ENCODE data around the gene IL20RA.

Gene IL20RA

DNA sequence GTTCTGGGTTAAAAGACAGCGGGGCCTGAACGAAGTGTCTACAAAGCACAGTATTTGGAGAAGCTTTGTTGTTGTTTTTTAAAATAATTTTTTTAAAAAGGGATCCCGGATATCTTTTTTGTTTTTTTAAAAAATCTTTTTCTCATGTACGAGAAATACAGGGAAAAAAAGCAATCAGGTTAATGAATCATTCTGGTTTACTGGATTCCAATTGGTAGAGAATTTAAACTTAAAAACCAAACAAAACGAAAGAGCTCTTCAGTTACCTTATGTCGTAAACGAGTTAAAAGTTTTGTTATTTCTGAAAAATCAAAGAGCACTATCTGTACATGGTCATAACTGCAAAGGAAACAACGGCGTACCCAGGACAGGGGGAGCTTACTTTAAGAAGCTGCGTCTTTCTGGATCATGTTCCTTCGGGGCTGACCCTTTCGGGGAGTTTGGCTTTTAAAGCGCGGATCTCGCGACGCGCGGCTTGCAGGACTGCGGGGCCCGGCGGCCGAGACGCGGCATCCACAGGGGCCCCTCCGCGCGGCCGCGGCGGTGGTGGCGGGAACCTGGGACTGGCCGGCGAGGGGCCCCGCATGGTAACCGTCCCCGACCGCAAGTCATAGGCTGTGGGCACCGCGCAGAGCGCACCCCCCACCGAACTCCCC is 927 bp downstream of the IL20RA start:
- peak; percentile 34 to 42 for DNase-seq

DNA sequence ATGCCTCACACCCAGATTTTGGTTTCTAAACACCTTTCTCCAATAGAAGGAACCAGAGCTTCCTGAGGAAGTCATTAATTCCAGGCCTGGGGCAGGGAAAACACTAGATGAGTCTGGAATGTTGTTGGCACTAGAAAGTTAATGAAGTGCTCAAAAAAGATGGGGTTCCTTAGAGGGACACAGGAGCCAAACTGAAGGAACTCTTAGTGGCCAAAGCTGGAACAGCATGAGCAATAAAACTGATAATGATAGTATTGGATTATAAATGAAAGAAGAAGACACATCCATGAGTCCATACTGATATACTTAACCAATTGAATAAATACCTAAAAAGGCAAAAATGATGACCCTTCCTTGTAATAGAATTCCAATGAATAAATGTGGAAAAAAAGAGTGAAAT is 4.4 kb downstream of the IL20RA start:
- no peak for DNase-seq

DNA sequence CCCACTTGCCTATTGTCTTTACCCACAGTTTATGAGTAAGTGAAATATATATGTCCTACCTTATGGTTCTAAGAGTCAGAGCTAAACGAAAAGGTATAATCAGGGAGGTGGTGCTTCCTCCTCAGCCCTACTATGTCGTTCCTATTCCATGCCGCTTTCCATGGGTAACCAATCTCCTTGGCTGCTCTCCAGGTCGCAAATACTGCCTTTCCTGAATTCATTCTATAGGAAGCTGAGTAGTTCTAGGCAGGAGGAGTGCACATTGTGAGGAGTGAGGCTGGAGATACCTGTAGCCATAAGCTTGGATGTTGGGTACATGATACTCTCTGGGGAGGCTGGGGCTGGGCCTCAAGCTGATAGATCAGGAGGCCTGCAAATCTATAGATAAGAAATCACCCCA is 5.8 kb downstream of the IL20RA start:
- peak in 1 of 2 experiments; percentile 6 for DNase-seq

DNA sequence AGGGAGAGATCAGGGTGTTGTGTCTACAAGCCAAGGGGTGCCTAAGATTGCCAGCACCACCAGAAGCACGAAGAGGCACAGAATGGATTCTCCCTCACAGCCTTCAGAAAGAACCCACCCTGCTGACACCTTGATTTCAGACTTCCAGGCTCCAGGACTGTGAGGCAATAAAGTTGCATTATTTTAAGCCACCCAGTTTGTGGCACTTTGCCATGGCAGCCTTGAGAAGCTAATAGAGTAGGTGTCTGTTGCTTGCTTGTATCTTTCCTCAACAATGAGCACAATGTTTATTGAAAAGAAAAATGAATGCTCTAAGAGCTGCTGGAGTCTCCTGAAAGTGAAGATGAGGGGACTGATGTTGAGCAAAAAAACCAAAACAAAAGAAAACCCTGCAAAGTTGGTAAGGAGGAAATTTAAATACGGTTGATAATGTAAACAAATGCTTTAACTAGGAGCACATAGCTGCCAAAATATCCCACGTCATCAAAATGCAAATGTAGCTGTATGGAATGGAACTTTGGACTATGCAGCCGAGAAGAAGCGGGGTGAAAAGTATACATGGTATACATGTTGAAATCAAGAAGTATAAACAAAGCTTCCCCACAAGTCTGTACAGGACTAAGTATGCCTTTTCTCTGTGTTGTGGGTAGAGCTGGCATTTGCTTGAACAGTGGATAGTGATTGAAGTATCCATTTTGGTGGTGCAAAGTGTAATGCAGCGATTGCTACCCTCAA is 8.0 kb downstream of the IL20RA start:
- no peak for DNase-seq

DNA sequence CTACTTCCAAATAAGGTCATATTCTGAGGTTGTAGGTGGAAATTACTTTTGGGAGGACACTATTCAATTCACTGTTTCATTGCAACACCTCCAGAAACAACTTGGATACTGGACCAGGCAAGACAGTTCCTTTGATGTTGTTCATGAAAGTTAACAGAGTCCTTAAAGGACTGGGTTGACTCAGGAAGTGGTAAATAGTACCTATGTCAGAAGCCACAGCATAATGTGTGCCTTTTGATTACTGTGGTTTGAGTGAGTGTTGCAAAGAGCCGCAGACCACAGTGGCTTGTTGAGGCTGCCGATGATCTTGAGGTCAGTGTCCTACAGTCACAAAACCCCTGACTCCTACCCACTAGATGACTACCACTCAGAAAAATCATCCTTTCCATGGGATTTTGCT is 10.9 kb downstream of the IL20RA start:
- no peak for DNase-seq

DNA sequence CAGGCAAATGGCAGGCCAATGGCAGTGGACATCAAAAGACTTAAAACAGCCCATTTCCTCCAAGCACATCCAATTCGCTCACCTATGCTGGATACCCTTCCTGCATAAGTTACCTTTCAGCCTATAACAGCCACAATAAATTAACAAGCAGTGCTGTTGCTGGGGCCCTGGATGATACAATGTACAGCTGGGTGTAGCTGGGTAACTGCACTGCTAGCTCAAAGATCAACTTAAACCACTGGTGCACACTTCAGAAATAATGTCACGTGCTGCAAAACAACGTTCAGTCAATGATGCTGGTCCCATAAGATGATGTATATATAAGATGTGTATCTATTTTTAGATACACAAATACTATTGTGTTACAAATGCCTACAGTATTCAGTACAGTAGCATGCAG is 13.6 kb downstream of the IL20RA start:
- DNase-seq = no peak

DNA sequence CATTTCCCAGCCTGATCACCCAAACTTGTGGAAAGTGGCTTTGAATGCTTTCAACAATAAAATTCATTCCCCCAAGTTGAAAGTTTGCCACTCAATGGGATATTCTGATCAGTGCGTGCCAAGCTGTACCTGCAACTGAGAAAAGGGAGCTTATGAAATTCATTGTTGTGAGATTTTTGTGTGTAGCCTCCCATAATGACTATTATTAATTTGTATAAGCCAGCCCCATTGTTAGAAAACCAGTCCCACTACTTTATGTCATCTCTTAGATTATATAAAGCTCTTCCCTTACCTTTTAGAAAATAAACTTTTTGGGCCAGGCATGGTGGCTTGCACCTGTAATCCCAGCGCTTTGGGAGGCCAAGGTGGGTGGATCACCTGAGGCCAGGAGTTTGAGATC is 15.9 kb downstream of the IL20RA start:
- DNase-seq = no peak

DNA sequence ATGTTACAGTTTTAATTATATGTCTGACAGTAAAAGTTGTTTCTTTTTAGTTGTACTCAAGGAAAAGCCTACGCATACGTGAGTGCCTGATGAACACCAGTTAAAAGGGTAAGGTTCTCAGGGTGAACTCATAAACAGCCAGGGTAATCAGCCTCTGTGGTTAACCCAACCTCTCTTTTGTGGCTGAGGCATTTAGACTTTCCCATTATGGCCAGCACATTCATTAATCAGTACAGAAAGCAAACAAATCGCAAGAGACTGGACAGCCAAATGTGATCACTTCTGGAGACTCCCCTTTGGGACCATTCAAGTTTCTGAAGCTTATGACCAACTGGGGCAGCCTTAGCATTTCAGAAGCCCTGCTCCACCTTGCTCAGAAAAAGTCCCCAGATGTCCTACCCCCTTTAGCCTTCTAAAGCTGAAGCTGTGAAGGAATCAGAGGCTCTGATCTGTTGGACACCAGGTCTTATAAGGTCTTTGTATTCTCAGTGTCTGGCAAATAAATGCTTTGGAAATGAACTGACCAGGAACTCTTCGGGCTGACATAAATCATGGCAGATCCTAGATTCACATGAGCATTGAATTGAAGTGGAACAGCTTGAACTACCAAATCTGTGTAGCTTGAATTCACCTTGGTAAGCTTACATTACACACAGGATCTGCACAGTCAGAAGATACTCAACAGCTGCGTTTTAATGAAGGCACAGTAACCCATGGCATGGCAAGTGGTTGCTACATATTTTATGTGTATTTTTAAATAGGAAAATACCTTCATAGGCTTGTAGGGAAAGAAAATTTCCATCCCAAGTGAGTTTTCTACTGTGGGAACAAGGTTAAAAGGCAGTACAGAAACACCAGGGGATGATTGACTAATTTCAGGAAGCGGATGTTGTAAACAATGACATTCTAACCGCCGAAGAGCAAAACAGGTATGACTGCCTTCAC is 18.7 kb downstream of the IL20RA start:
- no peak for DNase-seq

DNA sequence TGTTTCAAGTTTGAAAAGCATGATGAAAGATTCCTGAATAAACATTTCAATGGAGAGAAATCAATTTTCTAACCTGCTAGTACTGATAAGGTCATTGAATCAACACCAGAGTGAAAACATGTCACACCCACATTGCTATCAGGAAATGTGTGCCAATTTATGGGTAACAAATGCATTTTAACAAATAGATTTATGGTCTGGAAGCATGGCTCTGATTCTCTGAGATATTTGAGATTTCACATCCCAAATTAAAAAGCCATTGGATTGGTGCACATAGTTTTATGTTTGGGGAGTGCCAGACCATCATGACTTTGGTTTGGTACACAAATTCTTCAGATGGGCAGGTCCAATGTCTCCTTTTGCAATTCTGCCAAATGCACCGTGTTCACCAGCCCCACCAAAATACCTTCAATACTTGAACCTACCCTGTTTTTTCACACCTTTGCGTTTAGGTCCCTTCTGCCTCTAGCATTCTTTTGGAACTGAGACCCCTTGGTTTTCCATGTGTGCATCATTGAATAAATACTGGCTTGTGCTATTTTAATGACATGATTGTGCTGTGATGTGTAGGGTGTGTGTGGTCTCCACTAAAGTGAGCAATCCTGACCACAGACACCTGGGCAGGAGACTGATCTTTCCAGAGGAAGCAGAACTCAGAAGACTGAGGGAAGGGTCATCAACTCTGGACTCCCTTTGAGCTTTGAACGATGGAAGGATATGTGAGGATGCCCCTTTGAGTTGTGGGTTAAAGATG is 20.4 kb downstream of the IL20RA start:
- no peak for DNase-seq

DNA sequence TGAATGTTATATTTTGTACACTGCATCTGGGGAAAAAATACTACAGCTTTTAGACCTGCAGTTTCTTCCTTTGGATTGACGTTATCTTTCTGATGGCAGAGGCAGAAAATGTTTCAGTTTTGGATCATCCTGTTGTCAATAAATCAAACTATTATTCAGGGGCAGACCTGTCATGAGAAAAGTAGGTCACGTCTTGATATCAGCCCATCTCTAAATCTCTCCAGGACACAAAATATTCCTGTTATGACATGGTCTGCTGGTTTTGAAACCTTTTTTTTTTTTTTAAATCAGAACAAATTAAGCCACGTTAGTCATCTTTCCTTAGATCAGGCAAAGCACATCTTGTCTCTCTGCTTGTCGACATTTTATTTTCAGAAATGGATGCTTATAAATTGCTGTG is 24.0 kb downstream of the IL20RA start:
- DNase-seq = no peak

DNA sequence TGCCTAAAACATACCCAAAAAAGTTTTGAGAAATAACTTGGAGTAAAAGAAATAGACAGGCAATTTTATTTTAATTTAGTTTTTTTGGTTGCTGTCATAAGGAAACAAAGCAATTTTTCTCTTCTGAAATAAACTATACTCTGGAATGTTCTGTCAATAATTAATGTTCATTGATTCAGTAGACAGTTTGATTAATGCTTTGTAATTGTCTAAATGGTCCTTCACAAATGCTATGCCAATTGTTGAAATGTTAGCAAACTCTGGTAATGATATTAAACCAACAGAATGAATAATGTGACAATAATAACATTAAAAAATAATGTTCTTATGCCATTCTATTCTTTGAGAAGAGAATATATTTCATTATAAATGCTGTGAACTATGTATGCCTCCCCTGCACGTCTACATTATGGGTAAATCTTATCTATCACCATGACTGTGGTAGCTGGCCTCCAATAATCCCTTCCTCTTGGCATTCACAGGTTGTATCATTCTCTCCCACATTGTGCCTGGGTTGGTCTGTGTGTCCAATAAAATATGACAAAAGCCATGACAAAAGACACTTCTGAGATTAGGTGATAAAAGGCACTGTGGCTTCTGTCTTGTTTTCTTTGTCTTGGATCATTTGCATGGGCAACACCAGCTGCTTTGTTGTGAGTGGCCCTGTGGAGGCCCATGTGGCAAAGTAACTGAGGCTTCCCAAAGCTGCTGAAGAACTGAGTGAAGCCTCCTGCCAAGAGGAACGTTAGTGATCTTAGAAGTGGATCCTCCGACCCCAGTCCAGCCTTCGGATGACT is 25.1 kb downstream of the IL20RA start:
- DNase-seq = no peak

DNA sequence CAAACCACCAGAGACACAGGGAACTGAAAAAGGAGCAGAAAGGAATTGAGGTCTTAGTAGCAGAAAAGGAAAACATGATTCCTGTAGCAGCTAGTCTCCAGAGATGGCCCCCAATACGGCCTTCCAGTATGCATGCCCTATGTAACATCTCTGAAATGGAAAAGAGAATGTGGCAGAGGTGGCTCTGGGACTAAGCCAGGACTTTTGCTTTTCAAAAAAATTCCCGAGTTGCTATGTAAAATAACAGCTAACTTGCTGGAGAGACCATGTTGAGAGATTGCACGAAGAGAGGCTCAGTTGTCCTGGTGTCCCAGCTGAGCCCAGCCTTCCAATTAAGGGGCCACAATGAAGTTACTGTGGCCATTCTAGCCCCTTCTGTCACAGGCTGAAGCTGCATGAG is 27.7 kb downstream of the IL20RA start:
- no peak for DNase-seq

DNA sequence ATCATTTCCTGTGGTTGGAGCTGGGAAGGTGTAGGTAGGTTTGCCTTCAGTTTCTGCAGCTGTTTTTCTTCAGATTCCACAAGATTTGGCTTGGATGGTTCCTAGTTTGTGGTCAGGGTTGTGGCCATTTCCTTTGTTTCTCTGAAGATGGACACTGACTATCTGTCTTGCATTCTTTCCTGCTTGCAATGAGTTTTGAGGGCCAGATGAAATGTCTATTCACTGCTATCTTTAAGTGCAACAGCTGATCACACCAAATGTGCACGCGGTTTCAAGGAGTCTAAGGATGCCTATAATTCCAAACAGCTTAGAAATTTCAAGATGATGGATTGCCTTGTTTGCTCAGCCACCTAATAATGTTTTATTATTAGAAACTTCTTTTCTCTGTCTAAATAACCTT is 28.4 kb downstream of the IL20RA start:
- no peak for DNase-seq

DNA sequence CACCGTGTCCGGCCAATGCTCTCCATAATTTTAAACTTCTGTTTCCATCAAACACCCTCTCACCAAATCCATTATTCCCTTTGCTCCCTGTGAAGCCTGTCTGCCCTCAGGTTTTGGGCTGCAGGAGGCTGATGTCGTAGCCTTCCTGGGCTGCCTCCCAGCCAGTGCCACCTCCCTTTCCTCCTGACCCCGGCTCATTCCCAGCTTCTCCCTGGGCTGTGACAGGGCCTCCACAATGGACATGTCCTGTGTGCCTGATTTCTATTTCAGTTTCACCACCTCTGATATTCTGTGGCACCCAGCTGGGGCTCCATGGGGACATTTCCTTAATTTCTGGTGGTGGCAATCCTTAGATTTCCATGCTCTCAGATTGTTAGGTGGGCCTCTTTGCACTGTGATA is 28.8 kb downstream of the IL20RA start:
- no peak for DNase-seq

DNA sequence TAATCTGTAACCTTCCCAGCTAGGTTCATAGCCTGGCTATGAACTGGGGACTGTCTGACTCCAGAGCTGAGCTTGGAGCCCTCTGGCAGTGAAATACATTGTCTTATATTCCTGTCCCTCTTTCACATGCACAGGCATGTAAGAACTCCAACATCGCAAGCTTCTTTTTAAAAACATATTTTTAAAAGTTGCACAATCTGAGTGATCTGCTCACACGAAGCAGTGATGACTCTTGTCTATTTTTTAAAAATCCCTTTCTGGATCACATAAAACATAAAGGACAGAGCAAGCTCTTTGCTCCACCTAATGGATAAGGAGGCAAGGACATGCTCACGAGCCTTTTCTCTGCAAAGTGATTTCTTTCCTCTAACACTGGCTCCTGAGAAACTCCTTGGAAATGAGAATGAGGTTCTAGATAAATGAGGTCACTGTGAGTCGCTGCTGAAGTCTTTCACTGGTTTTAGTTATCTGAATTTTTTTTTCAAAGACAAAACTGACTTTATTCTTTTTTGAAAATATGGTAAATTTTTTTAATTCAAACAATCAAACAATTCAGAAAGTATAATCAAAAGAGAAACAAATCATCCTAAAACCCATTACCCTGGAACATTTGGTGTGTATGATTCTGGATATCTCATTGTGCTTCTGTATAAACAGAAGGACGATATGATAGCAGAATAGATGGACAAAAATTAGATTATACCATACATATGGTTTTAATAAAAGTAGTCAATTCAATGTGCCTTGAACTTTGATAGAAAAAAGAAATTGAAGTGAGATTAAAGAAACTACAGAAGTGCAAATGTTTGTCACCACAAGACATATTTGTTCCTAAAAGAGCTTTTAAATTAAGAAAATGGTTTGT is 30.8 kb downstream of the IL20RA start:
- peak; percentile 21 to 59 for DNase-seq

DNA sequence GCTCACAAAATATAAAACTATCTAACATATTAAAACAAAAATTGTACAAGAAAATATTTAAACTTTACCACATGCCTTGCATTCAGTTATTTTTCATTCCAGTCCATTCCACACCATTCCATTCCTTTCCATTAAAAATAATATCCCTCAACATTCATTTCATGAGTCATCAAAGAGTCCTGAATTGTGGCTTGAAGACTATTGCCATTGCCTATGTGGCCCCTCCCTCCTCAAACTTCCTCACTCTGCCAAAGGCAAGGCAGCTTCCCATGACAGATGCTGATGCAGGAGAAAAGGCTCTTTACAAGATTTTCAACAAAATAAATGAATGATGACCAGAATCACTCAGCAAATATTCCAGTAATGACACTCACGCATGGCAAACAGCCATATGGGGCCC is 31.7 kb downstream of the IL20RA start:
- no peak for DNase-seq

DNA sequence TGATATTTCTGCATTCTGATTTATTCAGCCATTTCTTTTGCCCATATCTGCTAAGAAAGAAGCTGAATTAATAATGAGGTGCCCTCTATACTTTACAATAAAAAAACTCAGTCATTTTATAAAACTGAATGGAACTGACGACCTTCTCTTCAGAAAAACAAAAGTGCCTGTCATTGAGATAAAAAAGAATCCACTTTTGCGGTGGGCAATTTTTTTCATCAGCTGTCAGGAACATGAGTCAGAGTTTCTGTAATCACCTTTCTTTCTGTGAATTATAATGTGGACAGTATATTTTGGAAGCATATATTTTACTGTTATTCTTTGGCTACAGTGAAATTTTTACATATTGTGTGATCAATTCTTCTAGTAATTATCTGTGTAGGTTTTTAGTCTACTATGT is 33.4 kb downstream of the IL20RA start:
- DNase-seq = no peak

DNA sequence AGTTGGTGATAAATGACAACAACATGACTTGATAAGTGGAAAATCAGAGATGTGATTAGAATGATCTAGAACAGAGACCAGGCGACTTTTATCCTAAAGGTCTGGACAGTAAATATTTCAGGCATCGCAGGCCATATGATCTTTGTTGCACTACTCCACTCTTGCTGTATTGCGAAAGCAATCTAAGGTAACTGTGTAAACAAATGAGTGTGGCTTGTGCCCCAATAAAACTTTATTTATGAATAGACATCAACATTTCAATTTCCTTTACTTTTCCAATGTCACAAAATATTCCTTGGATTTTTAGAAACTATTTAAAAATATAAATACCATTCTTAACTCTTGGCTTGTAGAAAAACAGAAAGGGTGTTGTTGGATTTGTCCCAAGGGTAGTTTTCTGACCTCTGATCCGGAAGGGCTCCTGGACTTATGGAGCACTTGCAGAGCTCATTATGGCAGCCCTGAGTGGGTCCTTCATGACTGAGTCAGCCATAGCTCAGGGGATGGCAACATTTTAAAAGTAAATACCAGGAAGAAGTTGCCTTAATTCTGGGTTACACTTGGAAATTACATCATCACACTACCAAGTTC is 34.5 kb downstream of the IL20RA start:
- no peak for DNase-seq

DNA sequence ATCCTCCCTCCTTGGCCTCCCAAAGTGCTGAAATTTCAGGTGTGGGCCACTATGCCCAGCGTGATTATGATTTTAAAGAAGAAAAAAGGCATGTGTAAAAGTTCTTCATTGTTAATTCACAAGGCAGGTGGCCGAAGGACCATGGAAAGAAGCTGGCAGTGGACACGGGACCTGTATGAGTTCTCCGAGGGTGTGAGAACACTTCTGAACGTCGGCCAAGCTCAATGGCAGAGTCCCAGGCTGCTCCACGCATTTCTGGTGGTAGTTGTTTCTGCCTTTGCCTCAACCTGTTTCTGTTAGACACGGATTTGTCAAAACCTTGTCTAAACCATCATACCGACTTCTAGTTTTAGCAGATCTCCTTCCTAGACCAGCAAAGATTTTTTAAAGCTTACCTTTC is 36.6 kb downstream of the IL20RA start:
- DNase-seq = no peak

DNA sequence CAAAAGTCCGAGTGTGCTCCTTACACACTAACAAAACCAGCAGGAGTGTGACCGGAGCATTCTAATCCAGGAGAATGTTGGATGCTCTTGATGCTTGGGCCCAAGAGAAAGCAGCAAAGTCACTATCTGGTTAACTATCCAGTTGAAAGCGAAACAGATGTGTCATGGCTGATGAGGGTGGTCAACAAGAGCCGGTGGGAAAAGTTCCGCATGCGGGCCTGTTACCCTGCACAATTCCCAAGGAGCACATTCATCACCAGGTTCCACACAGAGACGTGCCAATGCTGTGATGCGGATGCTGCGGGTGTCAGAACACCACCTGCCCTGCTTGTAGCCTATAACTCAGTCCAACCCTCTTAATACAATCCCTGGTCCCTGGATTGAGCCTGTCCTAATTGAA is 38.7 kb downstream of the IL20RA start:
- no peak for DNase-seq

DNA sequence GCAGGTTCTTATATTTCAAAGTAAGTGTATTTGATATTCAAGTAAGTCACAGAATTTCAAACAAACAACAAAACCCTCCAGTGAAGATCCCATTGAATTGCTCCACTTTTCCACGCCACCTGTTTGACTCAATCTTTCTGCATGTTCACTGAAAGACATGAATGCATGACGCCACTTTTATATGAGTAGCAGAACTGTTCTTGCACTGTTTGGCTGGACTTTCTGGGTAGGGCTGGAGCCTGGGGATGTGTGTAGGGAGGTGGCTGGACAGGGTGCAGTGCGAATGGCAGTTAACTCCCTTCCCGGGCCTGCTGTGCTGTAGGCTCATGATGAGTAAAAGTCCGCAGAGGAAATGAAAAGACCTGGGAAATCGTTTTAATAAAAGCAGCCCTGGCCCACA is 39.7 kb downstream of the IL20RA start:
- no peak for DNase-seq

Data from NCI-H2081 (cell line).